GM13977 (cell line): ENCODE data around the gene VPS37C.
"Not testable (repeated sequence)": the region's sequence is repeated elsewhere in the genome, so short reads cannot be mapped to it uniquely, and the experiment has no call there.

ENCODE experiments used
- DNase-seq: peaks from one replicate; pipeline ENCODE4 v3.0.0; 2012; ENCODE audit warnings: low spot score
- in situ Hi-C: fragments of 300-500 bp; cut with MboI; formaldehyde crosslinking; loops from one replicate; pipeline ENCODE4 v1.12.0; 2022; ENCODE audit warnings: low sequenced_read_pairs, low pct_unique_long_range_greater_than_20kb, mixed read lengths, inconsistent platforms; ENCODE audit not compliant: unreplicated experiment
- TF ChIP-seq, protein P1 (sequence below): IDR thresholded peaks from 2 replicates; pipeline ENCODE4 v1.5.1; 2012; ENCODE audit warnings: mild to moderate bottlenecking, control low read depth; ENCODE audit not compliant: insufficient read depth; ENCODE audit errors: extremely low read depth, missing control alignments

Gene VPS37C

DNA sequence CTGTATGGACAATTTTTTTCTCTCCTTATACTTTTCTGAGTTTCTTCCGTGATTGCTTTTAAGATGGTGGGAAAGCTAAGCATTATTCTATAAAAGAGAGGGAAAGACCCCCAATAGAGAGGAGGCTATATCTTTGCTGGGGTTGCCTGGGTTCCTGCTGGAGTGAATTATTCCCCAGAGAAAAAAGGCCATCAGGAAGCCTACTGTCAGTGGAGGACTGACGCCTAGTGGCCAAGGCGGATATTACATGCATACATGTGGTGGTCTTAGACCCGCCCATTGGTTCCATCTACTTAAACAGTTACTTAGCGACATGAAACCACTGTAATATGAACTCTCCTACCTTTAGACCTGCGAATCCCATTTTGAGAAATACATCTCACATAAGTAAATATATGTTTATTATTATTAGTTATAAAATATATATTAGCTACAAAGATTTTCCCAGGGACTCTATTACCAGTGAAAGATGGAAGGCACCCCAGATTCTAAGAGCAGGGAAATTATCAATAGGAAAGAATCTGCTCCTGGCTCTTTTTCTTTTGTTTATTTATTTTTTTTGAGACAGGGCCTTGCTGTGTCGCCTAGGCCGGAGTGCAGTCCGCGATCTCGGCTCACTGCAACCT is 26.4 kb upstream of the VPS37C start:
- peak; percentile 83 for DNase-seq
- TF ChIP-seq, protein P1, sequence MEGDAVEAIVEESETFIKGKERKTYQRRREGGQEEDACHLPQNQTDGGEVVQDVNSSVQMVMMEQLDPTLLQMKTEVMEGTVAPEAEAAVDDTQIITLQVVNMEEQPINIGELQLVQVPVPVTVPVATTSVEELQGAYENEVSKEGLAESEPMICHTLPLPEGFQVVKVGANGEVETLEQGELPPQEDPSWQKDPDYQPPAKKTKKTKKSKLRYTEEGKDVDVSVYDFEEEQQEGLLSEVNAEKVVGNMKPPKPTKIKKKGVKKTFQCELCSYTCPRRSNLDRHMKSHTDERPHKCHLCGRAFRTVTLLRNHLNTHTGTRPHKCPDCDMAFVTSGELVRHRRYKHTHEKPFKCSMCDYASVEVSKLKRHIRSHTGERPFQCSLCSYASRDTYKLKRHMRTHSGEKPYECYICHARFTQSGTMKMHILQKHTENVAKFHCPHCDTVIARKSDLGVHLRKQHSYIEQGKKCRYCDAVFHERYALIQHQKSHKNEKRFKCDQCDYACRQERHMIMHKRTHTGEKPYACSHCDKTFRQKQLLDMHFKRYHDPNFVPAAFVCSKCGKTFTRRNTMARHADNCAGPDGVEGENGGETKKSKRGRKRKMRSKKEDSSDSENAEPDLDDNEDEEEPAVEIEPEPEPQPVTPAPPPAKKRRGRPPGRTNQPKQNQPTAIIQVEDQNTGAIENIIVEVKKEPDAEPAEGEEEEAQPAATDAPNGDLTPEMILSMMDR, result peak; percentile 92
- in situ Hi-C loops, result loop anchor here (25.0 kb wide), 1 partner anchor 350 kb away; the partner anchor contains the start of gene CCDC86

DNA sequence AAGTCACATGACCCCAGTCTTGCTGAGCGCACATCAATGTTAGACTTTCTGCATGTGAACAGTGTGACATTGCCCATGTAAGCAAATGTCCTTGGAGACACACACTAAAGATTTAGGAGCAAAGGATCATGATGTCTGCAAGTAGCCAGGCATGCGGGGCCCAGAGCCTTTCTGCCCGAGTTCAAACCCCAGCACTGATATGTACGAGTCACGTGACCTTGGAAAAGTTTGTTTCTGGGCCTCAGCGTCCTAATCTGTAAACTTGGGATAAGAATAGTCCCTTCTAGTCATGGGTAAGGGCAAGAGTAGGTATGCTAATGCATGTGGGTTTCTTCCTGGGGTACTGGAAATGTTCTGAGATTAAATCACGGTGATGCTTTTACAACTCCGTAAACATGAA is 25.3 kb upstream of the VPS37C start:
- TF ChIP-seq, protein P1, result no peak
- in situ Hi-C loops, result loop anchor here (25.0 kb wide), 1 partner anchor 349 kb away; the partner anchor contains the start of gene CCDC86

DNA sequence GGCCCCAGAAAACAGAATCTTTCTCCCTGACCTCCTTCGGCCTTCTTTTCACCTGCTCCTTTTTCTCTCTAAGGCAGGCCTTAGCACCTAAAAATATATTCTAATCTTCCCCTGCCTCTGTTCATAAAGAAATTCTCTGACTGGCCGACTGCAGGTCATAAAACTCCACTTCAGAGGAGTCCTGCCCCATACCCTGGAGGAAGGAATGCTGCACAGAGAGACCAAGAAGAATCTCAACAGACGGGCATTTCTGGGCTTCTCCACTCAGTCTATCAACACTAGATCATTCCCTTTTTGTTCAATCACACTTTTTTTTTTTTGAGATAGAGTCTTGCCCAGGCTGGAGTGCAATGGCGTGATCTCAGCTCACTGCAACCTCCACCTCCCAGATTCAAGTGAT is 22.4 kb upstream of the VPS37C start:
- DNase-seq, result no peak
- in situ Hi-C loops, result loop anchor here (25.0 kb wide), 1 partner anchor 346 kb away; the partner anchor contains the start of gene CCDC86
- TF ChIP-seq, protein P1, result no peak

More for the DNA sequence above, 25.3 kb upstream of the VPS37C start:
- DNase-seq, result no peak

DNA sequence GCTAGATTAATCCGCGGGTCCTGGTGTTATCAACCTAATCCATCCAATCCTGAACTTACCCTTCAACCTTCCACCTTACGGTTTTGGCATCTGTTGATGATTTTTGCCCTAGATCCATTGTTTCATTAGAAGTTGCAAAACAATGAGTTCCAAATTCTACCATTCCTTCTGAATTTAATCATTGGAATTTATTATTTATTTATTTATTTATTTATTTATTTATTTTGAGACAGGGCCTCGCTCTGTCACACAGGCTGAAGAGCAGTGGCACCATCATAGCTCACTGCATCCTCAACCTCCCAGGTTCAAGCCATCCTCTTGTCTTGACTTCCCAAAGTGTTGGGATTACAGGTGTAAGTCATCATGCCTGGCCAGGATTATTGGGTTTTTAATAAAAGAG is 20.3 kb upstream of the VPS37C start:
- in situ Hi-C loops, result loop anchor here (25.0 kb wide), 1 partner anchor 344 kb away; the partner anchor contains the start of gene CCDC86
- no peak for DNase-seq
- TF ChIP-seq, protein P1, result no peak

DNA sequence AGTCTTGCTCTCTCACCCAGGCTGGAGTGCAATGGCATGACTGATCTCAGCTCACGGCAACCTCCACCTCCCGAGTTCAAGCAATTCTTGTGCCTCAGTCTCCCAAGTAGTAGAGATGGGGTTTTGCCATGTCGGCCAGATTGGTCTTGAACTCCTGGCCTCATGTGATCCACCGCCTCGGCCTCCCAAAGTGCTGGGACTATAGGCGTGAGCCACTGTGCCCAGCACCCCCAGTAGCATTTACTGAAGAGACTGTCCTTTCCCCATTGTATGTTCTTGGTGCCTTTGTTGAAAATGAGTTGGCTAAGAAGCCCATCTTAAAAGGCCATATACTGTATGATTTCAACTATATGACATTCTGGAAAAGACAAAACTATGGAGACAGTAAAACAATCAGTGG is 19.0 kb upstream of the VPS37C start:
- in situ Hi-C loops, result loop anchor here (25.0 kb wide), 1 partner anchor 343 kb away; the partner anchor contains the start of gene CCDC86
- DNase-seq, result not testable (repeated sequence)

DNA sequence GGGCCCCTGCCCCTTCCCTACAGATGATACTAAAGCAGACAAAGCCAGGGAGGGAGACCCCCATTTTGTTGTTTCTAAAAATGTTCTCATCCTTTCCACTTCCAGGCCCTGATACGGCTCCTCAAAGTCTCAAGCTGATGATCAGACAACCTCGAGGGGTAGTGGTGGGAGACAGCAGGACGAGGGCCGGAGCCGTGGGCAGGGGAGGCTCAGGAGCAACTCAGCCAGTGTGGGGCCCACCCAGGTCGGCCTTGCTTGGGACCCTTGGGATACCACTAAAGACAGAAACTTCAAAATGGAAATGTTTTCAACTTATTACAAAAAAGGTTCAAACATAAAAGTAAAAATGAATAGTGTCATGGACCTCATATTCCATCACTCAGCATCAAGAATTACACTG is 15.2 kb upstream of the VPS37C start:
- TF ChIP-seq, protein P1, result no peak
- no peak for DNase-seq
- in situ Hi-C loops, result loop anchor here (25.0 kb wide), 1 partner anchor 339 kb away; the partner anchor contains the start of gene CCDC86

DNA sequence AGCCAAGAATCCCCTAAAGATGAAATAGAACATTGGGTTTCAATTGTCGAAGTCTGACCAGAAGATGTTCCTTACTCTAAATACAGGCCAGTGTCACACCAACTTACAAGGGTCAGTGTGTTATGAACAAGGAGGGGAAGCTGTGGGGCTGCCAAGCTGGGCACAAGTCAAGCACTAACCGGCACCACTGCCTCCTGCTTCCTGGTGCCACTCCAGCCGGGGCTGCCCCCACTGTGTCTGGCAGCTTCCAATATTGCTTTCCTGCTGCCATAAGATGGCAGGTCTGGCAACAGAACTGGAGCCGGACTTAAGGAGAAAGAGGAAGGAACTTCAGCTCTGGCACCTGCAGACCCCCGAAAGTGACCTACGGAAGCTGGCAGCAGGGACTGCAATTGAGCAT is 13.7 kb upstream of the VPS37C start:
- TF ChIP-seq, protein P1, result no peak
- no peak for DNase-seq
- in situ Hi-C loops, result loop anchor here (25.0 kb wide), 1 partner anchor 338 kb away; the partner anchor contains the start of gene CCDC86
